SK-N-SH treated with all-trans-retinoic acid at 6 μM for 48 hours (cell line): ENCODE measurements around the gene PCDHGB5.

ENCODE experiments used
- ATAC-seq: fragments of 200-7000 bp; cut with Tn5 transposase; 3 replicates; pipeline ENCODE4 v1.9.1; 2020; ENCODE audit warnings: mild to moderate bottlenecking, moderate library complexity
- ARNTL ChIP-seq: fragments of 450-650 bp; formaldehyde crosslinking; IDR thresholded peaks from 2 replicates; pipeline ENCODE4 v1.5.0; 2020; ENCODE audit warnings: low read depth, mild to moderate bottlenecking, moderate library complexity, borderline replicate concordance
- BACH2 ChIP-seq: fragments of 250-450 bp; sonication (Bioruptor Pico); IDR thresholded peaks from 2 replicates; pipeline ENCODE4 v1.9.0; 2021; ENCODE audit warnings: mild to moderate bottlenecking, borderline replicate concordance
- CSDC2 ChIP-seq: fragments of 250-450 bp; sonication (Bioruptor Pico); IDR thresholded peaks from 2 replicates; pipeline ENCODE4 v1.5.0; 2020; ENCODE audit warnings: mild to moderate bottlenecking, moderate library complexity
- ESRRG ChIP-seq: fragments of 250-450 bp; sonication (Bioruptor Pico); IDR thresholded peaks from 2 replicates; pipeline ENCODE4 v1.6.1; 2021; ENCODE audit warnings: mild to moderate bottlenecking
- GLIS3 ChIP-seq: fragments of 250-450 bp; sonication (Bioruptor Pico); IDR thresholded peaks from 2 replicates; pipeline ENCODE4 v1.5.0; 2020; ENCODE audit warnings: mild to moderate bottlenecking, moderate library complexity
- OSR1 ChIP-seq: fragments of 250-450 bp; sonication (Bioruptor Pico); IDR thresholded peaks from 2 replicates; pipeline ENCODE4 v1.8.0; 2022; ENCODE audit warnings: moderate library complexity, mild to moderate bottlenecking, inconsistent platforms
- POU6F1 ChIP-seq: fragments of 250-450 bp; sonication (Bioruptor Pico); IDR thresholded peaks from 2 replicates; pipeline ENCODE4 v1.8.0; 2021; ENCODE audit warnings: low read depth, mild to moderate bottlenecking, moderate library complexity, borderline replicate concordance
- PPARA ChIP-seq: fragments of 250-450 bp; sonication (Bioruptor Pico); IDR thresholded peaks from 2 replicates; pipeline ENCODE4 v1.5.0; 2020; ENCODE audit warnings: mild to moderate bottlenecking, borderline replicate concordance
- RARB ChIP-seq: fragments of 250-450 bp; sonication (Bioruptor Pico); IDR thresholded peaks from 2 replicates; pipeline ENCODE4 v1.8.0; 2021; ENCODE audit warnings: mild to moderate bottlenecking, moderate library complexity
- SNAI2 ChIP-seq: fragments of 250-450 bp; sonication (Bioruptor Pico); IDR thresholded peaks from 2 replicates; pipeline ENCODE4 v1.5.0; 2020; ENCODE audit warnings: mild to moderate bottlenecking, moderate library complexity
- TCF4 ChIP-seq: fragments of 250-450 bp; sonication (Bioruptor Pico); IDR thresholded peaks from 2 replicates; pipeline ENCODE4 v1.8.0; 2021; ENCODE audit warnings: mild to moderate bottlenecking, moderate library complexity, borderline replicate concordance
- TOX ChIP-seq: fragments of 250-450 bp; sonication (Bioruptor Pico); IDR thresholded peaks from 2 replicates; pipeline ENCODE4 v1.8.0; 2021; ENCODE audit warnings: mild to moderate bottlenecking, moderate library complexity, borderline replicate concordance
- ZC3H10 ChIP-seq: fragments of 250-450 bp; sonication (Bioruptor Pico); IDR thresholded peaks from 2 replicates; pipeline ENCODE4 v1.5.1; 2021; ENCODE audit warnings: mild to moderate bottlenecking, moderate library complexity
- ZFP3 ChIP-seq: fragments of 250-450 bp; sonication (Bioruptor Pico); IDR thresholded peaks from 2 replicates; pipeline ENCODE4 v1.5.0; 2020; ENCODE audit warnings: mild to moderate bottlenecking, moderate library complexity
- ZFP30 ChIP-seq: fragments of 450-650 bp; formaldehyde crosslinking; IDR thresholded peaks from 2 replicates; pipeline ENCODE4 v1.5.0; 2022; ENCODE audit warnings: mild to moderate bottlenecking, moderate library complexity
- ZNF565 ChIP-seq: fragments of 450-650 bp; formaldehyde crosslinking; conservative IDR thresholded peaks from 2 replicates; pipeline ENCODE4 v1.5.0; 2020; ENCODE audit warnings: low read depth, mild to moderate bottlenecking, moderate library complexity
- ZNF70 ChIP-seq: fragments of 450-650 bp; formaldehyde crosslinking; IDR thresholded peaks from 2 replicates; pipeline ENCODE4 v1.5.0; 2020; ENCODE audit warnings: mild to moderate bottlenecking, moderate library complexity
- ZNF8 ChIP-seq: fragments of 450-650 bp; formaldehyde crosslinking; IDR thresholded peaks from 2 replicates; pipeline ENCODE4 v1.5.0; 2020; ENCODE audit warnings: mild to moderate bottlenecking, moderate library complexity
- TF ChIP-seq, protein P1 (sequence below): fragments of 250-450 bp; sonication (Bioruptor Pico); IDR thresholded peaks from 2 replicates; pipeline ENCODE4 v1.5.1; 2021; ENCODE audit warnings: mild to moderate bottlenecking, moderate library complexity
- TF ChIP-seq, protein P2 (sequence below): fragments of 250-450 bp; sonication (Bioruptor Pico); IDR thresholded peaks from 2 replicates; pipeline ENCODE4 v1.8.0; 2020; ENCODE audit warnings: mild to moderate bottlenecking, moderate library complexity, borderline replicate concordance
- TF ChIP-seq, protein P3 (sequence below): fragments of 250-450 bp; sonication (Bioruptor Pico); IDR thresholded peaks from 2 replicates; pipeline ENCODE4 v1.5.1; 2020; ENCODE audit warnings: low read depth, mild to moderate bottlenecking, moderate library complexity

Gene PCDHGB5

DNA sequence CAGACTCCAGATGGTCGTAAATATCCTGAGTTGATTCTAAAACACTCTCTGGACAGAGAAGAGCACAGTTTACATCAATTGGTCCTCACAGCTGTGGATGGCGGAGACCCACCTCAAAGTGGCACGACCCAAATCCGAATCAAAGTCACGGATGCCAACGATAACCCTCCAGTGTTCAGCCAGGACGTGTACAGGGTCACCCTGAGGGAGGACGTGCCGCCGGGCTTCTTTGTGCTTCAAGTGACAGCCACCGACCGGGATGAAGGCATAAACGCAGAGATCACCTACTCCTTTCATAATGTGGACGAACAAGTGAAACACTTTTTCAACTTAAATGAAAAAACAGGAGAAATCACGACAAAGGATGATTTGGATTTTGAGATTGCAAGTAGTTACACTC lies 37.1 kb upstream of the PCDHGB5 start:
- no peak for ATAC-seq
- TF ChIP-seq, protein P1, sequence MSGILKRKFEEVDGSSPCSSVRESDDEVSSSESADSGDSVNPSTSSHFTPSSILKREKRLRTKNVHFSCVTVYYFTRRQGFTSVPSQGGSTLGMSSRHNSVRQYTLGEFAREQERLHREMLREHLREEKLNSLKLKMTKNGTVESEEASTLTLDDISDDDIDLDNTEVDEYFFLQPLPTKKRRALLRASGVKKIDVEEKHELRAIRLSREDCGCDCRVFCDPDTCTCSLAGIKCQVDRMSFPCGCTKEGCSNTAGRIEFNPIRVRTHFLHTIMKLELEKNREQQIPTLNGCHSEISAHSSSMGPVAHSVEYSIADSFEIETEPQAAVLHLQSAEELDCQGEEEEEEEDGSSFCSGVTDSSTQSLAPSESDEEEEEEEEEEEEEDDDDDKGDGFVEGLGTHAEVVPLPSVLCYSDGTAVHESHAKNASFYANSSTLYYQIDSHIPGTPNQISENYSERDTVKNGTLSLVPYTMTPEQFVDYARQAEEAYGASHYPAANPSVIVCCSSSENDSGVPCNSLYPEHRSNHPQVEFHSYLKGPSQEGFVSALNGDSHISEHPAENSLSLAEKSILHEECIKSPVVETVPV (CRISPR knock-in tag): no peak
- TF ChIP-seq ZFP3 (CRISPR knock-in tag) (no peak), POU6F1 (no peak), ZNF8 (CRISPR knock-in tag) (no peak)

DNA sequence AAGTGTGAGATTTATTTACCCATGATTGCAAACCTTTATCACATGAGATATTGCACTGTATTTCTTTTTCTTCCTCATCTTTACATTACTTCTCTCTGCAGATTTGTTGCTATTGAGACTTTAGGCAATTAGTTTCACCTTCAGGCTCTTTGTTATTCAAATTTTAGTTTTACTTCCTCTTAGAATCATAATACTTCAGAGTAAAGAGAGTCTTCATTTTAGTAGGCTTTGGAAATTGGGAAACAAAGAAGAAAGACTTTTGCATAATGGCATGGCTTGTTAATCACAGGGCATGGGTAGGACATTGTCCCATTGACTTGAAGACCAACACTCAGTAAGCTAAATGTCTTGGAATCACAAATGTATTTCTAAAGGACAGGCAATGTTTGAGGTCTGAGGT lies 35.0 kb upstream of the PCDHGB5 start:
- TF ChIP-seq ESRRG (no peak), GLIS3 (CRISPR knock-in tag) (no peak), RARB (CRISPR knock-in tag) (no peak), TCF4 (no peak), ZC3H10 (CRISPR knock-in tag) (no peak), OSR1 (CRISPR knock-in tag) (no peak), CSDC2 (CRISPR knock-in tag) (no peak), POU6F1 (no peak), ZNF565 (no peak), ZFP30 (CRISPR knock-in tag) (no peak), PPARA (CRISPR knock-in tag) (no peak), TOX (CRISPR knock-in tag) (no peak), ZNF70 (no peak), ARNTL (no peak), ZFP3 (CRISPR knock-in tag) (no peak), BACH2 (CRISPR knock-in tag) (no peak)
- TF ChIP-seq, protein P2, sequence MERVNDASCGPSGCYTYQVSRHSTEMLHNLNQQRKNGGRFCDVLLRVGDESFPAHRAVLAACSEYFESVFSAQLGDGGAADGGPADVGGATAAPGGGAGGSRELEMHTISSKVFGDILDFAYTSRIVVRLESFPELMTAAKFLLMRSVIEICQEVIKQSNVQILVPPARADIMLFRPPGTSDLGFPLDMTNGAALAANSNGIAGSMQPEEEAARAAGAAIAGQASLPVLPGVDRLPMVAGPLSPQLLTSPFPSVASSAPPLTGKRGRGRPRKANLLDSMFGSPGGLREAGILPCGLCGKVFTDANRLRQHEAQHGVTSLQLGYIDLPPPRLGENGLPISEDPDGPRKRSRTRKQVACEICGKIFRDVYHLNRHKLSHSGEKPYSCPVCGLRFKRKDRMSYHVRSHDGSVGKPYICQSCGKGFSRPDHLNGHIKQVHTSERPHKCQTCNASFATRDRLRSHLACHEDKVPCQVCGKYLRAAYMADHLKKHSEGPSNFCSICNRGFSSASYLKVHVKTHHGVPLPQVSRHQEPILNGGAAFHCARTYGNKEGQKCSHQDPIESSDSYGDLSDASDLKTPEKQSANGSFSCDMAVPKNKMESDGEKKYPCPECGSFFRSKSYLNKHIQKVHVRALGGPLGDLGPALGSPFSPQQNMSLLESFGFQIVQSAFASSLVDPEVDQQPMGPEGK (CRISPR knock-in tag): no peak
- TF ChIP-seq, protein P3, sequence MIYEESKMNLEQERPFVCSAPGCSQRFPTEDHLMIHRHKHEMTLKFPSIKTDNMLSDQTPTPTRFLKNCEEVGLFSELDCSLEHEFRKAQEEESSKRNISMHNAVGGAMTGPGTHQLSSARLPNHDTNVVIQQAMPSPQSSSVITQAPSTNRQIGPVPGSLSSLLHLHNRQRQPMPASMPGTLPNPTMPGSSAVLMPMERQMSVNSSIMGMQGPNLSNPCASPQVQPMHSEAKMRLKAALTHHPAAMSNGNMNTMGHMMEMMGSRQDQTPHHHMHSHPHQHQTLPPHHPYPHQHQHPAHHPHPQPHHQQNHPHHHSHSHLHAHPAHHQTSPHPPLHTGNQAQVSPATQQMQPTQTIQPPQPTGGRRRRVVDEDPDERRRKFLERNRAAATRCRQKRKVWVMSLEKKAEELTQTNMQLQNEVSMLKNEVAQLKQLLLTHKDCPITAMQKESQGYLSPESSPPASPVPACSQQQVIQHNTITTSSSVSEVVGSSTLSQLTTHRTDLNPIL (CRISPR knock-in tag): no peak

GRCh38 chr5:141363952-141364660 lies 33.6 kb upstream of the PCDHGB5 start, which contains the start of gene PCDHGA5:
PCDHGA5 (plus strand) TSS chr5:141364162; CDS start chr5:141364331, 169 bp downstream.
- TF ChIP-seq TOX (CRISPR knock-in tag): no peak
- no peak for TF ChIP-seq POU6F1
- no peak for TF ChIP-seq SNAI2
- no peak for ATAC-seq

More for the DNA sequence above, 35.0 kb upstream of the PCDHGB5 start:
- no peak for ATAC-seq
